ENCODE data around the gene CASP10.

CASP10 gene

GRCh38 chr2:201151127-201151981 lies 31.6 kb upstream of the CASP10 start:
- DNase-seq (ENCODE audit: low spot score): peak; percentile 74

GRCh38 chr2:201152517-201152916 lies 30.4 kb upstream of the CASP10 start:
- DNase-seq (ENCODE audit: low spot score): no peak
- no peak for TF ChIP-seq CTCF (IDR thresholded peaks at IDR 0.05; ENCODE audit: extremely low read depth, missing control alignments)

More at GRCh38 chr2:201151127-201151981, 31.6 kb upstream of the CASP10 start:
- TF ChIP-seq CTCF (IDR thresholded peaks at IDR 0.05; ENCODE audit: extremely low read depth, missing control alignments): no peak

- DNase-seq (ENCODE audit: low spot score): no peak
- TF ChIP-seq CTCF (IDR thresholded peaks at IDR 0.05; ENCODE audit: extremely low read depth, missing control alignments): no peak
Measured at GRCh38 chr2:201152999-201153815, 29.7 kb upstream of the CASP10 start.

GRCh38 chr2:201154615-201155399 lies 28.1 kb upstream of the CASP10 start:
- TF ChIP-seq CTCF (IDR thresholded peaks at IDR 0.05; ENCODE audit: extremely low read depth, missing control alignments): no peak
- no peak for DNase-seq (ENCODE audit: low spot score)

- DNase-seq (ENCODE audit: low spot score): no peak
- TF ChIP-seq CTCF (IDR thresholded peaks at IDR 0.05; ENCODE audit: extremely low read depth, missing control alignments): no peak
Measured at GRCh38 chr2:201156036-201156435, 26.9 kb upstream of the CASP10 start.

GRCh38 chr2:201156640-201157039 lies 26.3 kb upstream of the CASP10 start:
- DNase-seq (ENCODE audit: low spot score): no peak
- no peak for TF ChIP-seq CTCF (IDR thresholded peaks at IDR 0.05; ENCODE audit: extremely low read depth, missing control alignments)

All from GM20000 (cell line).